GM21576 (cell line): Measurements from ENCODE around the gene DBF4B.

Experiments
- ATAC-seq: cut with Tn5 transposase; IDR thresholded peaks from one replicate; pipeline ENCODE4 v1.9.1; 2021; ENCODE audit warnings: mild to moderate bottlenecking, moderate library complexity; ENCODE audit not compliant: unreplicated experiment

Gene DBF4B

DNA sequence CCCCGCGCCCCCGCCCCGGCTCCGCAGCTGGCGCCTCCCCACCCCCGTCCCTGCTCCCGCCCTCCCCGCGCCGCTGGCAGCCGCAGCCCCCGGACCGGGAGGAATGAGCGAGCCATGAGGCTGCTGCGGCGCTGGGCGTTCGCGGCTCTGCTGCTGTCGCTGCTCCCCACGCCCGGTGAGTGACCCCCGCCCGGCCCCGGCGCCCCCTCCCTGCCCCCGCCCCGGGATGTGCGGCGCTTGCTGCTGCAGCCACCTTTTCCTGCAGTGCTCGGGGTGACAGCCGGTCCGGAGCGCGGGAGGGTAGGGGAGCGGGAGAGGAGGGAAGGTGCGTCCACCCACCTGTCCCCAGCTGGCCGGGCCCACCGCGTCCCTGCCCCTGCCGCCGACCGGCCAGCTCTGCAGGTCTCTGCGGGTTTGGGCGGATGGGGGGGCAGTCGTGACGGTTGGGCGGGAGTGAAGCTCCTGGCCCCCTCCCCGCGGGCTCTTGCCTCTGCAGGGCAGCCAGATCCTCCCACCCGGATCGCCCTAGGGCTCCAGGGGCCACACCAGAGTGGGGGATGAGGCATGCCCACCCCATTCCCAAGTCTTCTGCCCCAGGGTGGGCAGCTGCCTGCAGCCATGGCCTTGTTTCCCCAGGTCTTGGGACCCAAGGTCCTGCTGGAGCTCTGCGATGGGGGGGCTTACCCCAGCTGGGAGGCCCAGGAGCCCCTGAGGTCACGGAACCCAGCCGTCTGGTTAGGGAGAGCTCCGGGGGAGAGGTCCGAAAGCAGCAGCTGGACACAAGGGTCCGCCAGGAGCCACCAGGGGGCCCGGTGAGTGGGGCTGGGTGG lies 50.8 kb downstream of the DBF4B start:
- no peak for ATAC-seq

DNA sequence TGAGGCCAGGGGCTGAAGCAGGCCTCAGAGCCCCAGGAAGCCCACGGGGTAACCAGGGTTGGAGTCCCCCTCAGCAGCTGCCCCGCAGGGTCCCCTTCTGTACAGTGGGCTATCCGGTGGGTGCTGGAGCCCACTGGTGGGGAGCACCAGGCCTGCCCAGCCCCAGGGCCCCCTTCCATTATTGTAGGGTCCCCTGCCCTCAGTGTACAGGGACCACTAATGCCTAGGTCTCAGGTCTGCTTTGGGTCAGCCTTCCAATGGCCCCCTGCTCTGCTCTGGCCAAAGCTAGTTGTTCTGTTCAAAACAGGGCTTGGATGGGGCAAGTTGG lies 51.4 kb downstream of the DBF4B start:
- no peak for ATAC-seq

DNA sequence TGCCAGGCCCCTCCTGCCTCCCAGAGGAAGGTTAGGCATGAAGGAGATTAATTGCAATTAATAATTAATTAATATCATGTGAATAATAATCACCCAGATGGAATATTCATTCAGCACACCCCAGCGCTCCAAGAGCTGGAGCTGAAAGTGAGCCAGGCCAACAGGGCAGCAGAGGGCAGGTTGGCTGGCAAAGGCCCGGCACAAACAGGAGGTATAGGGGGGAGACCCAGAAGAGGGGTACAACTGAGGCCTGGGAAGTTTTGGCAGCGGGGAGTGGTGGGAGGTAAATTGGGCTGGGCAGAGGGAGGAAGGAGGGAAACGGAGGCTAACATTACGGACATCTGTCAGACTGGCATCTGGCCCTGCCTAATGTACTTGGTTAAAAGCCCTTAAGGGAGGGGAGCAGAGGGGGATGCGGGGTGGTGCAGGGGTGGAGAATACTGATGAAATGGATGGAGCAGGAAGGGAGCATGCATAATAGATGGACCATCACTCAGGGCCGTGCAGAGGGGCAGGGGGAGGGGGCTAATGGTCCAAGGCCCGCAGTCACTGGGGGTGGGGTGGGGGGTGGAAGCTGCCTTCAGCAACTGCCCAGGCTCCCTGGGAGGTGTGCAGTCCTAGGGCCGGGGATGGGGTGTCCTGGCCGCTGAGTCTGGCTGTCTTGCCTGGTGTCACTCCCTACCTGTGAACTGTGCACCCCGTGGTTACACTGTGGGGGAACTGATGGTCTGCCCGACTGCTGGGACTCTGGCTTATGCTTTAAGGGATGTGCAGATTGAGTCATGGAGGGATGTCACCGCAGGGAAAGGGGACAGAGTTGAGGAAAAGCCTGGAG lies 52.2 kb downstream of the DBF4B start:
- ATAC-seq = no peak

DNA sequence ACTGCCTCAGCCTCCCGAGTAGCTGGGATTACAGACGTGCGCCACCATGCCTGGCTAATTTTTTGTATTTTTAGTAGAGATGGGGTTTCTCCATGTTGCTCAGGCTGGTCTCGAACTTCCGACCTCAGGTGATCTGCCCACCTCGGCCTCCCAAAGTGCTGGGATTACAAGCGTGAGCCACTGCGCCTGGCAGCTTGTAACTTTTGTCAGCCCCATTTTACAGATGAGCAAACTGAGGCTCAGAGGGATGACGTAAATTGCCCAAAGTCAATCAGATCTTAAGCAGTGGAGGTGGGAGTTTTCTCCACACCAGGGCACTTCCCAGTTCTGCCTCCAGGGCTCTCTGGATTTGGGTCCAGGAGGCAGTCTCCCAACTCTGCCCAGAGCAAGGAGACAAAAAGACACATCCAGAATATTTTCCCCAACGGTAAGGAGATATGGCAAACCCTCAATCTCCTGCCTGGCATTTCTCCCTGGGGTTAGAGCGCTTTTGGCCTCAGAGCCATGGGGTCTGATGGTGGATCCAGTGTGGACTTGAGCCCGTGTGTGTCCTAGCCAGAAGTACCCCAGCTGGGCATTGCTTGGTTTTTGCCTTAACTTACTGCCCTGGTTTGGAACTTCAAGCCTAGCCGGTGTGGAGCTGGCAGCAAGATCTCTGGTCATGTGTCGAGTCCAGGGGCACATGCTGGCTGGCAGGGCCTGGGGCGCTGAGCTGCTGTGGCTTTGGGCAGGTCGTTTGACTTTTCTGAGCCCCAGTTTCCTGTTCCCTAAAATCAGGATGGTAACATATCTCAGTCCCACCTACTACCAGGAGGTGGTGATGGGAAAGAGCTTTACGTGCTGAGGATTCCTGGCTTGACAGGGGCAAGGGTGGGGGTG lies 53.7 kb downstream of the DBF4B start:
- ATAC-seq = no peak

DNA sequence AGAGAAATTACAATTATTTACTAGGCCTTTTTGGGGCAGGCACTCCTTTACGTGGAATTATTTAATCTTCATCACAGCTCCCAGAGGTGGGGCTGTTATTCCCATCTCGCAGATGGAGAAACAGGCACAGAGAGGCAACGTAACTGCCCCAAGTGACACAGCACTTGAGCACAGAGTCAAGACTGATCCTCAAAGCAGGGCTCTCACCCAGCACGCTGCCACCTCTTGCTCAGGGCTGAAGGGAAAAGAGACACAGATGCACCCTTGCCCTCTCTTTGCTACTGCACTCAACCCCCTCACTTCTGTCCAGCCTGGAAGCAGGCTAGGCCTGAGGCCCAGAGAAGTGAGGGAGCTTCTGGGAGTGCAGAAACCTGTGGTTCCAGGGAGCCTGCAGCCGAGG lies 54.7 kb downstream of the DBF4B start:
- no peak for ATAC-seq

DNA sequence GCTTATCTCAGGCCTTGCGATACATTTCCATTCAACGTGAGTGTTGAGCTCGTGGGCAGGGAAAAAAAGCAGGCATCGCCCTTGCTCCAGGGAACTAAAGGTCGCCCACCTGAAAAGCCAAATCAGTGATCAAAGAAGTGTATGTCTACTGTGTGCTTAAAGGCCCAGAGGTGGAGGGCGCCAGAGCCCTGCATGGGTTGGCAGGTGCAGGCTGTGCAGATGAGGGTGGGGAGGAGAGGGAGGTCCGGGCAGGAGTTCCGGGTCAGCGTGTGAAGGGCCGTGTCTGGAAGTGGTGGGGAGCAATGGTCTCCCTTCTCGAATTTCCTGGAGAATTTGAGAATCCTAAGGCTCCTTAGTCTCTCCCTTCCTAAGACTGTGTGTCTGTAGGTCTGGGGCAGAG lies 57.5 kb downstream of the DBF4B start:
- no peak for ATAC-seq

DNA sequence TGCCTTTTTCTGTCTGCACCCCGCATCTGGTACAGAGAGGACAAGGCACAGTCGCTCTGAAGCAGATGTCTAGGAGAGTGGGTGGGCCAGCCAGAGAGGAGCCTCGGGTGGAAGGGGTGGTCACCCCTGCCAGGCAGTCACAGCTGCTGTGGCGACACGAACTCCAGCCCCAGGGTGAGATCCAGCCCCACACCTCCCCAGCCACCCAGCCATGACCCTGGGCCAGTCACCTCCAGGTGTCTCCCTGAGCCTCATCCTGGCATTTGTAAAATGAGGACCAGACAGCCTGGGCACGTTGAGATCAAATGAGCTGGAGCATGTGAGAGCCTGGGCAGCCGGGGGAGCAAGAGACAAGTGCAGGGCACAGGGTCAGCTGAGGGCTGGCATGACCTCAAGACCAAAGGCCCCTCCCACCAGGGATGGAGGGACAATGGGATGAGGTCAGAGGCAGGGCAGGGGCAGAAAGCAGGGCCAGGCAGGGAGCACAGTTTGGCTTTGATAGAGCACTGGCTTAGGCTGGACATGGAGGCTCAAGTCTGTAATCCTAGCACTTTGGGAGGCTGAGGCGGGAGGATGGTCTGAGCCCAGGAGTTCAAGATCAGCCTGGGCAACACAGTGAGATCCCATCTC lies 58.1 kb downstream of the DBF4B start:
- ATAC-seq = no peak

DNA sequence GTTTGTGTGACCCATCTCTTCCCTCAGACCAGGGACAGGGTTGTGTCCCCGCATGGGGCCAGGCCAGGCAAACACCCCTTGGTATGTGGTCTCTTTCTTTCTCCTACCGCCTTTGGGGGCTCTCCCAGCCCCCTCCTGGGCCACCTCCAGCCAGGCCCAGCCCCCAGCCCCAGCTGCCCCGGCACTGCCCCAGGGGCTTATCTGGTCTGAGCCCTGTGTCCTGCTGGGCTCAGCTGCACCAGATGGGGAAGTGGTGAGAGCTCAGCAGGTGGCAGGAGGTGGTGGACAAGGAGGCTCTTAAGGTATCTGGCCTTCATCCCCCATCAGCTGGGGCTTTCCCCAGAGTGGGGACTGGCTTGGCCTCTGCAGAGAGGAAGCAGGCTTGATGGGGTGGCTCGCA lies 59.0 kb downstream of the DBF4B start:
- no peak for ATAC-seq

DNA sequence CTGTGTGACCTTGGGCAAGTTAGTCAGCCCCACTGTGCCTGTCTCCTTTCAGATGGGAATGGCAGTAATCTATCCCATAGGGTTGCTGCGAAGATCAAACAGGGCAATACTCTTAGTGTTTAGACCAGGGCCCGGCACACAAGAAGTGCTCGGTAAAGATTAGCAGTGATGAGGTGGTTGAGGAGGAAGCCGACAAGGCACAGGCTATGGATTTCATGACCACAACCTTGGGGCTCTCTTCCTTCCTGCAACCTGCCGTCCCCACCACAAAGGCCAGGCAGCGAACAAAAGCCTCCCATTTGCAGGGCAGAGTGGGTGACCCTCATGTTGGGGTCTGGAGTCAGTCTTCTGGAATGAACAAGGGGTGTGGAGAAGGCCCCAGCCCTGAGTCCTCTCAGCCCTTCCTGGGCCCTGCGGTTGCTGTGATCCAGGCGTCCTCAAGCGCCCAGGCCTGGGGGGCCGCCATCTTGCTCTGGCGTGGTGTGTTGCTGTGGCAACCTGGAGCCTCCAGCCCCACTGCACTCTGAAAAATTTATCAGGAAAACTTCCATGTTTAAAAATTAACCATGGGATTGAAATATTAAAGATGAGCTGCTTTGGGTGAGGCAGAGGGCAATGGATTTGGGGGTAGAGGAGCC lies 60.2 kb downstream of the DBF4B start:
- no peak for ATAC-seq

DNA sequence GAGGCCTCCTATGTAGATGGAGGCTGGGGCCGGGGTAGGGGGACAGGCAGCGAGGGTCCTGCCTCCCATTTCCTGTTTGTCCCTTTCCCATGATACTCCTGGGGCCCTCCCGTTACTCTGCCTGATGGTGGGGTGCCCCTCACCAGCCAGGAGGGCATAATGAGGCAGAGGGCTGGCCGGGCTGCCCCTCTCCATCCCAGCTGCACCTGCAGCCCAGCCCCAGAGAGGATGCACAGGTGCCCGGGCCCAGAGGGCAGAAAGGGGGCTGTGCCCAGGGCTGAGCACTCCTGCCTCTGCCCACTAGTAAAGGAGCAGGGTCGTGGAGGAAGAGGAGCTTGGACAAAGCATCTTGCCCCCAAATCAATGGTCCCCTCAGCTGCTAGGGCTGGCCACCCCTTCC lies 60.8 kb downstream of the DBF4B start:
- no peak for ATAC-seq

DNA sequence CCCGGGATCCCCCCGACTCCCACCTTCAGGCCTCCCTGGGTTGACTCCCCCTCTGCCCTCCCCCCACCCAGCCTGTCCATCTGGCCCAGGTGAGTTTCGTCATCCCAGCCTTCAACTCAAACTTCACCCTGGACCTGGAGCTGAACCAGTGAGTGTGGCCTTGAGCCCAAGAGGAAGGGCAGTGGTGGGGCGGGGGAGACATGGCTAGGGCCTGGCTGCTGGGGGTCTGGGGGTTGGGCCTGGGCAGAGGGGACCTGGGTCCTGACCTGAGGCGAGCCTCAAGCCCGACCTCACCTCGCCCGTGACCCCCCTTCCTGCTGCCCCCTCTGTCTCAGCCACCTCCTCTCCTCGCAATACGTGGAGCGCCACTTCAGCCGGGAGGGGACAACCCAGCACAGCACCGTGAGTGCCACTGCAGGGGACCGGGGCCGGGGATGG lies 61.2 kb downstream of the DBF4B start:
- ATAC-seq = no peak

DNA sequence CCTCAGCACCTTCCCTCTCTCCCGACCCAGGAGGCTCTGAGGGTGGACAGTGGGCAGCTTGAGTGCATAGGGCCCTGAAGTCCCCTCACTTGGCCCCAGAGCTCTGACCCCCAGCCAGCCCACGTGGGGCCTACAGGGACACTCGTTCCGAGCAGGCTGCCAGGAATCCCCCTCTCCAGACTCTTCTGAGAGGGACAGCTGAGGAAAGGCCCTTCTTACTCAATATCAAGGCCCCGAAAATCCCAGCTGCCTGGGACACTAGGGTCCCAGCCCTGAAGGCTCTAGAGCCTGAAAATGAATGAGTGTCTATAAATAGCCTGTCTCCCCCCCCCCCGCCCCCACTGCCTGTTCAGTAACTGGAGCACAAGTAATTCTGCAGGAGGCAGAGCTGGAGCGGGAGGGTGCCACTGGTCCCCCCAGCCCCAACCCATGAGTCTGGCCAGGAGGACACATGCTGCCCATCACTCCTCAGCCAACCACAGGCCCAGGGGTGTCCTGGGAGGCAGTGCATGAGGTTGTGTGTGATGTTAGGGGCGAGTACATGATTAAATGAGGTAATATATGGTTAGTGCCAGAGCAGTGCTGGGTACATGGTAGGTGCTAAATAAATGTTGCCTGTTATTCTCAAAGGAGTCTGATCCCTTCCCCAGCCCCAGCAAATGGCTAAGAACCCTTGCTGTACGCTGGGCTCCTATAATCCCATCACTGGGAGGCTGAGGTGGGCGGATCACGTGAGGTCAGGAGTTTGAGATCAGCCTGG lies 61.9 kb downstream of the DBF4B start:
- no peak for ATAC-seq

DNA sequence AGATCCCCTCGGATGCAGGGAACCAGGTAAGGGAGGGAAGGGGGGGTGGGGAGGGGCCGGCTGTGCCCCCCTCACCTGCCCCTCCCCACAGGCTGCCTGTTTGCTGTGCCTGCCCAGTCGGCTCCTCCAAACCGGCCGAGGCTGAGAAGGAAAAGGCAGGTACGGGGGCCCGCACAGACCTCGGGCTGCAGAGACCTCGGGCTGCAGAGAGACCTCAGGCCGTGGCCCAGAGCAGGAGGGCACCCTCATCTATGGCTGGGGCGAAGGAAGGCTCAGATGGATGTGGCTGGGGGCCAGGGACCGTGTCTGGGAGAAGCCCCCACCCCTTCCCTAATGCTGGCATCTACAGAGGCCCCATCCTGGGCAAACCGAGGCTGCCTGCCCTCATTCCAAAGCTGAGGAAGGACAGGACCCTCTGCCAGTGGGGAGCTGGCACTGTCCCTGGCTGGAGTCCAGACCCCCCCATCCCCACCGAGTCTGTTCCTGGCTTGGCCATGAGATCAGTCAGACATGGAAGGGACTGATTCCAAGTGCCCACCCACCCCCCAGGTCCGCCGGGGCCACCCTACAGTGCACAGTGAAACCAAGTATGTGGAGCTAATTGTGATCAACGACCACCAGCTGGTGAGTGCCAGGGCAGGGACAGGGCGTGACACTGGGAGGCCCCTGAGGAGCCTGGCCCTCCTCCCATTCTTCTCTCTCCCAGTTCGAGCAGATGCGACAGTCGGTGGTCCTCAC lies 64.0 kb downstream of the DBF4B start:
- no peak for ATAC-seq

DNA sequence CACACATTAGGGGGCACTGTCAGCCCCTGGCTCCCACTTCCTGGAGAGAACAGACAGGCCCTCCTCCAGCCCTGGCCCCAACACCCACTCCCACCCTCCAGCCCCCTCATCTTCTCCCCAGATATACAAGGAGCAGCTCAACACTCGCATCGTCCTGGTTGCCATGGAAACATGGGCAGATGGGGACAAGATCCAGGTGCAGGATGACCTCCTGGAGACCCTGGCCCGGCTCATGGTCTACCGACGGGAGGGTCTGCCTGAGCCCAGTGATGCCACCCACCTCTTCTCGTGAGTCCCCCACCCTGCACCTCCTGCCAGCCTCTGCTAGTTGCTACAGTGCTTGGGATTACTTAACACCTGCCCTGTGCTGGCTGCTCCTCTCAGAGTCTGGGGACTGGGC lies 64.7 kb downstream of the DBF4B start:
- no peak for ATAC-seq

DNA sequence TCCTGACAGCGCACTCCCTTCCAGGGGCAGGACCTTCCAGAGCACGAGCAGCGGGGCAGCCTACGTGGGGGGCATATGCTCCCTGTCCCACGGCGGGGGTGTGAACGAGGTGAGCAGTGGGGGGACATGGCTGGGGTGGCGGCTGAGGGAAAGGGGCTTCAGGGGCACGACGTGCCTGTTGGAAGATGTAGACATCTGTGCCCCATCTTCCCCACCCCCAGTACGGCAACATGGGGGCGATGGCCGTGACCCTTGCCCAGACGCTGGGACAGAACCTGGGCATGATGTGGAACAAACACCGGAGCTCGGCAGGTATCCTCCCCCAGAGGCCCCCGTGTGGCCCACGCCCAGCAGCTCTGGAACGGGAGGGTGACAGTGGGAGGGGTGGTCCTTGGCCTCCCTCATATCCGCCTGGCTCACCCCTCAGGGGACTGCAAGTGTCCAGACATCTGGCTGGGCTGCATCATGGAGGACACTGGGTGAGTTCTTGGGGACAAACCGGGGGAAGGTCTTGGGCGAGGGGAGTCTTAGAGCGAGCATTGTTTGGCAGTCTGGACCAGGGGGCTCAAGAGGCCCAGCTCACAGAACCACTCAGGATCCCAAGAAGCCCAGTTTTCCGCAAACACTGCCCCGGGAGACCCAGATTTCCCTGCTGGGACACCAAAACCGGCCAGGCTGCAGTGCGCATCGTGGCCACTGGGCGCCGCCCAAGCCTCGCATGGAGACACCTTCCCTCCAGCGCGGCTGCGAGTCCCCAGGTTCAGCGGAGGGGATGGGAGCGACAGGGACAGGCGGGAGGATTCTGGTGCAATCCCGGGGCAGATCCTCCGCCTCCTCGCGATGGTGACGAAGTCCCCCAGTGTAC lies 66.0 kb downstream of the DBF4B start:
- ATAC-seq = no peak

DNA sequence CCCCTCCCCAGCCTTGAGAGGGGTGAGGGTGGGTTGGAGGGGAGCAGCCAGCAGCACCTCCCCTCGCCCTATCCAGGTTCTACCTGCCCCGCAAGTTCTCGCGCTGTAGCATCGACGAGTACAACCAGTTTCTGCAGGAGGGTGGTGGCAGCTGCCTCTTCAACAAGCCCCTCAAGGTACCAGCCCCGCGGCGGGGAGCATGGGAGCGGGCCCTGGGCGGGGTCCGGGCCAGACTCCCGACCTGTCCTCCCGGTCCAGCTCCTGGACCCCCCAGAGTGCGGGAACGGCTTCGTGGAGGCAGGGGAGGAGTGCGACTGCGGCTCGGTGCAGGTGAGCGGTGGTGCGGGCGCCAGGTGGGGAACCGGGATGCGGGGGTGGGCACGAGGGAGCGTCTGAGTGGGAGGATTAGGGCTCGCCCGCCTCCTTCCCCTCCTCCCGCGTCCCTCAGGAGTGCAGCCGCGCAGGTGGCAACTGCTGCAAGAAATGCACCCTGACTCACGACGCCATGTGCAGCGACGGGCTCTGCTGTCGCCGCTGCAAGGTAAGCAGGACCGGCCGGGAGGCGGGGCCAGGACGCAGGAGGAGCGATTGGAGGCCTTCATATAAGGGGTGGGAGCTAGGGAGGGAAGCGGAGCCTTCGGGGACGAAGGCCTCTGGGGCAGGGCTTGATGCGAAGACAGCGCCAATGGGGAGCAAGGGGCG lies 66.8 kb downstream of the DBF4B start:
- peak; percentile 76 for ATAC-seq

DNA sequence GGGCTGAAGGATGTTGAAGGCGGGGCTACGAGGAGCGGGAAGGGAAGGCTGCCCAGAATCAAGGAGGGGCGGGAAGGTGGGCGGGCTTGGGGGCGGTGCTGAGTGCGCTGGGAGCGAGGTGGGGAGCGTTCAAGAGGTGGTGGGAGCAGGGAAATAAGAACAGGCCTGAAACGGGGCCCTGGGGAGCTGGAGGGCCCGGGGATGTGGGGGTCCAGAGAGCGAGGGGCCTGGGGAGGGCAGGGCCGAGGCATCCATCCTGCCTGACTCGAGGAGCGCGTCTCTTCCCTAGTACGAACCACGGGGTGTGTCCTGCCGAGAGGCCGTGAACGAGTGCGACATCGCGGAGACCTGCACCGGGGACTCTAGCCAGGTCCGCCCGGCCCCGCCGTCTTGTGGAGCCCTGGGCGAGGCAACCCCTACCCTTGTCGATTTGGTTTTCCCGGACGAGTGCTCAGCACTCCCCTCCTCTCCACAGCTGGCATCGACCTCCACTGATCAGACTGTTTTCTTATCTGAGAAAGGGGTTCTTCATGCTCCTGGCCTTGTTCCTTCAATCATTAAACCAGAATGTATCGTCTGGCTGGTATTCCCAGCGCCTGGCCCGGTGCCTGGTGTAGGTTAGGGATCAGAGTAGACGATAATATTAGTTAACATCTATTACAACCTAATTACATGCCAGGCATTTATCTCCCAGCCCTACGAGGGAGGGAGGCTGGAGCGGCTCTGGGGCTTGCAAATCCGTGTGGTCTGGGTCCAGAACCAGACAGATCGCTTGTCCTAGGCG lies 67.6 kb downstream of the DBF4B start:
- ATAC-seq = peak; percentile 5
